HG02798 (cell line): ENCODE measurements around the gene SASH1.

Experiments
- ATAC-seq: cut with Tn5 transposase; IDR thresholded peaks from one replicate; pipeline ENCODE4 v1.9.1; 2021; ENCODE audit warnings: mild to moderate bottlenecking; ENCODE audit not compliant: unreplicated experiment, poor library complexity

SASH1 gene

DNA sequence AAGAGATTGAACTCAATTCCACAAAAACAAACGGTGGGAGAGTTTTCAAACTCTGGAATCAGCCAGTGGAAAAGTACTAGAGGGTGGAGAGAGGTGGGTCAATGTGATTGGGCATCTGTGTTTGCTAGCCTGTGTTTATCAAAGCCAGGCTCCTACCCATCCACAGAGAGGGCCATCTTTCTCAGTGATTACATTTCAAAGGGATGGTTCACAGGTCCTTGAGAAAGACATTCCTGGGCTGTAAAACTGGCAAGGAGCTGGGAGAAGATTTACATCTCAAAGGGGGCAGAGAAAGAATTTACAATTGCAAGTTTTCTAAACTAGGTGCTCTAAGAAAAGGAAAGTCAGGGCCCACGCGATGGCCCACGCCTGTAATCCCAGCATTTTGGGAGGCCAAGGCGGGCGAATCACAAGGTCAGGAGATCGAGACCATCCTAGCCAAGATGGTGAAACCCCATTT is 257.4 kb downstream of the SASH1 start:
- ATAC-seq = no peak
